ENCODE data around the gene DGKZ. TPM values are rescaled to one million over a fixed set of nuclear protein-coding genes. Genes with fewer than 3 reads are reported as not detected.

The DGKZ gene
- total and polyA plus RNA-seq, 10 of the 15 experiments (the other 5 are each of a cell fraction or from before 2014, with no cell fraction given): 0.50 to 78.4 (median 39.5) TPM

DNA sequence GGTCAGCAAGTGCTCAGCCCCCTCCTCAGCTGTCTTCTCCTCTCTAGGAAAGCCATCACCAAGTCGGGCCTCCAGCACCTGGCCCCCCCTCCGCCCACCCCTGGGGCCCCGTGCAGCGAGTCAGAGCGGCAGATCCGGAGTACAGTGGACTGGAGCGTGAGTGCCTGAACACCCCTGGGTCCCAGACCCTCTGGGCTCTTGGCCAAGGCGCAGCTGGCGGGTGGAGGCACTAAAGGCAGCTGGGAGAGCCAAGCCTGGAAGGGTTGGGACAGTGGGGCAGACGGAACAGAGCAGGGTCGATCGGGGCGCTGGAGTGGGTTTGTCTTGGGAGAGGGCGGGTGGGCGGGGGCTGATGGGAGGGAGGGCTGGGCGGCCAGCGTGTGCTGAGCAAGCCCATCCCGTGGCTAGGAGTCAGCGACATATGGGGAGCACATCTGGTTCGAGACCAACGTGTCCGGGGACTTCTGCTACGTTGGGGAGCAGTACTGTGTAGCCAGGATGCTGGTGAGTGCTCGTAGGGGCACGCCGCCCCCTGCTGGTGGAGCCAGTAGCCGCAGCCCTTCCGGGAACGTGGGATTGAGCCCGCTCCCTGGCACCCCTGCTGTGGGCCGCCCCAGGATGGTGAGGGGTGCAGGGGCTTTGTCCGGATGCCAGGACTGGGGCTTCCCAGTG is 20.1 kb downstream of the DGKZ start (continued):
- TF ChIP-seq, protein P1, sequence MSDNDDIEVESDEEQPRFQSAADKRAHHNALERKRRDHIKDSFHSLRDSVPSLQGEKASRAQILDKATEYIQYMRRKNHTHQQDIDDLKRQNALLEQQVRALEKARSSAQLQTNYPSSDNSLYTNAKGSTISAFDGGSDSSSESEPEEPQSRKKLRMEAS (IDR thresholded peaks at IDR 0.05; ENCODE audit: low read depth, low read length): no peak

DNA sequence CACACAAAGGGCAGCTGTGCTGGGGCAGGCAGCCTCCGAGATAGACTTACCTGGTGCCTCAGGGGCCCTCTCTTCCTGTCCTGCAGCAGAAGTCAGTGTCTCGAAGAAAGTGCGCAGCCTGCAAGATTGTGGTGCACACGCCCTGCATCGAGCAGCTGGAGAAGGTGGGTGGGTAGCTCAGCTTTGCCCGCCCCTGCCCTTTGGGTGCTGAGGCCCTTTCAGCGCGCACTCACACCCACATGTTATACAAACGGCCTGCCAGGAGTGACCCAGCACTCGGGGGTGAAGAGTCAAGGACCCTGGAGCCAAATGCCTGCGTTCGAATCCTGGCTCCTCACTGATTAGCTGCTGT is 20.6 kb downstream of the DGKZ start:
- Histone ChIP-seq H3K27me3 (replicated peaks in 1 of 2; ENCODE audit: control insufficient read depth in 2 of 2, insufficient read depth in 2 of 2, low read length in 1 of 2) (no peaks in the 10 kb centered on the region), H3K36me3 (ENCODE audit: control insufficient read depth in 2 of 2, insufficient read depth in 2 of 2, low read length in 1 of 2) (peaks cover 9 to 24% of the 10 kb centered on the region in 2 experiments; a peak in 3 of 4 replicates), H3K9me3 (replicated peaks; ENCODE audit: control insufficient read depth, insufficient read depth, low read length) (no peaks in the 10 kb centered on the region), H3K4me1 (ENCODE audit: control insufficient read depth, insufficient read depth, low read length) (peaks cover 2% of the 10 kb centered on the region), H3K27ac (ENCODE audit: control insufficient read depth, insufficient read depth) (no peak overlapping the region), H3K79me2 (ENCODE audit: control insufficient read depth, insufficient read depth, low read length) (peaks cover 2% of the 10 kb centered on the region), H4K20me1 (ENCODE audit: control insufficient read depth, insufficient read depth) (no peaks in the 10 kb centered on the region), H3K4me2 (ENCODE audit: control insufficient read depth, insufficient read depth) (no peak overlapping the region), H2AFZ (ENCODE audit: control insufficient read depth, low read depth, low read length) (no peak overlapping the region), H3K9ac (ENCODE audit: control insufficient read depth, insufficient read depth, low read length) (no peak overlapping the region), H3K4me3 (no peak overlapping the region)
- RAD21 ChIA-PET (ENCODE audit: unreplicated experiment): interaction anchor here (1.7 to 2.3 kb wide), 3 partner anchors 12 to 19 kb away, joined by 3 to 11 read pairs (median 9); no protein-coding TSS in a partner anchor
- 71% methylated on average over 12 of the region's 12 CpGs for WGBS (ENCODE audit: insufficient coverage, insufficient replicate concordance, low lambda C conversion rate, missing lambda C conversion rate)
- DNase-seq (ENCODE audit: low read depth, low spot score) (no peak), ATAC-seq (no peak), FAIRE-seq (no peak)
- no peak for TF ChIP-seq MXI1 (IDR thresholded peaks at IDR 0.05; ENCODE audit: low read depth, low read length)
- CTCF ChIA-PET: interaction anchor here (0.6 to 15.2 kb wide), 11 partner anchors 16 to 250 kb away, joined by 3 to 423 read pairs (median 3); partner anchors contain the start of gene DGKZ
- POLR2A ChIA-PET: interaction anchor here (1.2 kb wide), 1 partner anchor 16 kb away, joined by 3 read pairs; no protein-coding TSS in a partner anchor
- intact Hi-C loops (cut with micrococcal nuclease; ENCODE audit: unreplicated experiment): loop anchor here (1.0 to 5.0 kb wide), 2 partner anchors 21 to 131 kb away; partner anchors contain the start of gene DGKZ
- SMC1A ChIA-PET (ENCODE audit: uncharacterized antibody, unreplicated experiment): interaction anchor here (5.5 kb wide), 1 partner anchor 16 kb away, joined by 32 read pairs; no protein-coding TSS in a partner anchor
- no TSS peak for BruUV-seq (replicated peaks)
- in situ Hi-C loops (cut with MboI): no loop called here

Data from GM12878 (cell line).